ENCODE data around the gene MXD3. TPM values are rescaled to one million over a fixed set of nuclear protein-coding genes. Genes with fewer than 3 reads are reported as not detected.

MXD3 gene
- total RNA-seq, 1 donor from 2014 or later = 29.5 TPM

- H3K4me3 Mint-ChIP-seq = peak within 1 kb of the TSS; percentile 16
- H3K9me3 Mint-ChIP-seq = no peaks in the 10 kb centered on the region
- DNase-seq (ENCODE audit: extremely low spot score, unreplicated experiment) = no peak
- TF ChIP-seq, protein P1, sequence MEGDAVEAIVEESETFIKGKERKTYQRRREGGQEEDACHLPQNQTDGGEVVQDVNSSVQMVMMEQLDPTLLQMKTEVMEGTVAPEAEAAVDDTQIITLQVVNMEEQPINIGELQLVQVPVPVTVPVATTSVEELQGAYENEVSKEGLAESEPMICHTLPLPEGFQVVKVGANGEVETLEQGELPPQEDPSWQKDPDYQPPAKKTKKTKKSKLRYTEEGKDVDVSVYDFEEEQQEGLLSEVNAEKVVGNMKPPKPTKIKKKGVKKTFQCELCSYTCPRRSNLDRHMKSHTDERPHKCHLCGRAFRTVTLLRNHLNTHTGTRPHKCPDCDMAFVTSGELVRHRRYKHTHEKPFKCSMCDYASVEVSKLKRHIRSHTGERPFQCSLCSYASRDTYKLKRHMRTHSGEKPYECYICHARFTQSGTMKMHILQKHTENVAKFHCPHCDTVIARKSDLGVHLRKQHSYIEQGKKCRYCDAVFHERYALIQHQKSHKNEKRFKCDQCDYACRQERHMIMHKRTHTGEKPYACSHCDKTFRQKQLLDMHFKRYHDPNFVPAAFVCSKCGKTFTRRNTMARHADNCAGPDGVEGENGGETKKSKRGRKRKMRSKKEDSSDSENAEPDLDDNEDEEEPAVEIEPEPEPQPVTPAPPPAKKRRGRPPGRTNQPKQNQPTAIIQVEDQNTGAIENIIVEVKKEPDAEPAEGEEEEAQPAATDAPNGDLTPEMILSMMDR (conservative IDR thresholded peaks at IDR 0.05) = no peak
- peaks cover 6% of the 10 kb centered on the region for H3K4me1 Mint-ChIP-seq (ENCODE audit: unreplicated experiment)
- peaks cover 38% of the 10 kb centered on the region for H3K27me3 Mint-ChIP-seq
- H3K36me3 Mint-ChIP-seq = no peaks in the 10 kb centered on the region
- no peak within 1 kb of the TSS for H3K27ac Mint-ChIP-seq
Measured at GRCh38 chr5:177357459-177358351, 46.0 kb upstream of the MXD3 start, which contains the start of gene RGS14. RGS14 (plus strand) TSS chr5:177357924; CDS start chr5:177358025, 101 bp downstream.

DNA sequence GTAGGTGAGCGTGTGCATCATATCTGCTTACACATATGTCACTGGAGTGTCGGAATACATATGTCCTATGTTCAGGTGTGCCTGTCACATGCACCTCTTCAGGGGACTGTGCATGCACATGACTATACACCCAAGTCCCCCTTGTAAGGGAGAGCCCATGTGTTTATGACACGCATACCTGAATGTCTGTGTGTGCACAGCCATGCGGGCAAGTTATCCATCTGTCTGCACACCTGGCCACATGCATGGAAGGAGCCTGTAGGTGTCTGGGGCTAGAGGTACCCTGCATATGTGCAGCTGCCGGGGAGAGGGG lies 45.4 kb upstream of the MXD3 start:
- H3K9me3 Mint-ChIP-seq = no peaks in the 10 kb centered on the region
- H3K4me3 Mint-ChIP-seq = no peak overlapping the region
- peaks cover 7% of the 10 kb centered on the region for H3K4me1 Mint-ChIP-seq (ENCODE audit: unreplicated experiment)
- H3K27me3 Mint-ChIP-seq = peaks cover 38% of the 10 kb centered on the region
- H3K36me3 Mint-ChIP-seq = no peaks in the 10 kb centered on the region
- DNase-seq (ENCODE audit: extremely low spot score, unreplicated experiment) = no peak
- TF ChIP-seq, protein P1 (conservative IDR thresholded peaks at IDR 0.05) = no peak
- H3K27ac Mint-ChIP-seq = no peak overlapping the region

GRCh38 chr5:177356746-177357145 lies 45.0 kb upstream of the MXD3 start:
- Mint-ChIP-seq H3K9me3 (no peaks in the 10 kb centered on the region), H3K27me3 (peaks cover 38% of the 10 kb centered on the region), H3K4me3 (no peak overlapping the region), H3K36me3 (no peaks in the 10 kb centered on the region), H3K4me1 (ENCODE audit: unreplicated experiment) (peaks cover 11% of the 10 kb centered on the region), H3K27ac (no peak overlapping the region)
- DNase-seq (ENCODE audit: extremely low spot score, unreplicated experiment) = no peak
- TF ChIP-seq, protein P1 (conservative IDR thresholded peaks at IDR 0.05) = no peak

DNA sequence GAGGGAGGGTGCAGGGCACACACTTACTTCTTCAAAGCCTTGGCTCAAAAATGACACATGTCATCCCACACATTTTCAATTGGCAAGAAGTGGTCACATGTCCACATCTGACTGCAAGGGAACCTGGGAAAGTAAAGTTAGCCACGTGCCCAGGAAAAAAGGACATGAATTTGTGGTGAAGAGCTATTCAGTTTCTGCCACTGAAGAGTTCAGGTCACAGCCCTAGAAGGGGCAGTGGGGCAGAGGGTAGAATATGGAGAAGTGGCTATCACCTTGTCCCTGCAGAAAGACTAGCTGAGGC lies 44.1 kb upstream of the MXD3 start:
- no peak overlapping the region for H3K4me3 Mint-ChIP-seq
- TF ChIP-seq, protein P1 (conservative IDR thresholded peaks at IDR 0.05) = no peak
- no peak overlapping the region for H3K27ac Mint-ChIP-seq
- H3K4me1 Mint-ChIP-seq (ENCODE audit: unreplicated experiment) = peaks cover 14% of the 10 kb centered on the region
- no peaks in the 10 kb centered on the region for H3K36me3 Mint-ChIP-seq
- peaks cover 38% of the 10 kb centered on the region for H3K27me3 Mint-ChIP-seq
- DNase-seq (ENCODE audit: extremely low spot score, unreplicated experiment) = no peak
- no peaks in the 10 kb centered on the region for H3K9me3 Mint-ChIP-seq

DNA sequence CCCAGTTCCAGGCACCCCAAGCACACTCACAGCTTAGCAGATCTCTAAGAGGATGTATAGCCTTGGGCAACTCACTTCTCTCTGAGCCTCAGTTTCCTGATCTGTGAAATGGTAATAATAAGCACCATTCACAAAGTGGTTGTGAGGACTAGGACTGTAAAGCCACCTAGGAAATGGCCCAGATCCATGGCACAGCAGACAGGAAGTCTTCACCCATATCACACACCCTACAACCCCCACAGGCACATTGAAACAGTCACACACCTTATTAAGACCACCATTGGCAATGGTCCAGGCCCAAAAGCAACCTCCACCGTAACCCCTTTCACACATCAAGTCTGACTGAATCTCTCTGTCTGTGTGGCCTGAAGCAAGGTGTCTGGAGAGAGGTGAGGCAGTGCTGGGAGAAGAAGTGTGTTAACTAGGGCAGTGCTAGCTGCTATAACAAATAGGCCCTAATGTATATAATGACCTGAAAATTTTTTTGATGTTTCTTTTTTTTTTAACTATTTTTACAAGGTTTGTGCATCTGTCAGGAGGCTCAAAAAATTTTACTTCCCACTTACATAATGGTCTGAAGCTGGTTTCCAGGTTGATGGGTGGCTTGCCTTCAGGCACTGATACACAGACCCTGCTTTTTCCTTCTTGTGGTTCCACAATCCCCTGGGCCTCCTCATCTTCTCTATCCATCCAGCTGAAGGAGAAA lies 43.6 kb upstream of the MXD3 start:
- Mint-ChIP-seq H3K27me3 (peaks cover 38% of the 10 kb centered on the region), H3K36me3 (no peaks in the 10 kb centered on the region), H3K27ac (no peak overlapping the region), H3K9me3 (no peaks in the 10 kb centered on the region), H3K4me3 (no peak overlapping the region), H3K4me1 (ENCODE audit: unreplicated experiment) (peaks cover 19% of the 10 kb centered on the region)
- TF ChIP-seq, protein P1 (conservative IDR thresholded peaks at IDR 0.05) = no peak
- no peak for DNase-seq (ENCODE audit: extremely low spot score, unreplicated experiment)
